Neural progenitor cell (in vitro differentiated cells): ENCODE measurements around the gene MPPED1. TPM values are rescaled to one million over a fixed set of nuclear protein-coding genes. Genes with fewer than 3 reads are reported as not detected.
A peak's percentile ranks its signal among the peaks of the same experiment; 100 is the strongest.

Experiments used
- DNase-seq: peaks from one replicate; pipeline ENCODE4 v3.0.0-alpha.2; 2016; ENCODE audit warnings: low spot score
- H2AFZ ChIP-seq: fragments of 200-600 bp; sonication (generic); replicated peaks from 2 replicates; pipeline ENCODE4 v1.6.1; 2016; ENCODE audit warnings: antibody characterized with exemption
- H3F3A ChIP-seq: fragments of 200-600 bp; sonication (generic); 2 replicates; pipeline ENCODE4 v1.6.1; 2016; ENCODE audit warnings: antibody characterized with exemption, low read depth
- H3K27ac ChIP-seq: fragments of 200-600 bp; sonication (generic); 2 replicates; pipeline ENCODE4 v1.5.1; 2016; ENCODE audit warnings: mild to moderate bottlenecking
- H3K27me3 ChIP-seq: fragments of 200-600 bp; sonication (generic); 2 replicates; pipeline ENCODE4 v1.6.1; 2016; ENCODE audit warnings: mild to moderate bottlenecking, moderate library complexity
- H3K36me3 ChIP-seq: fragments of 200-600 bp; sonication (generic); 2 replicates; pipeline ENCODE4 v1.5.1; 2016
- H3K4me1 ChIP-seq: fragments of 200-600 bp; sonication (generic); 2 replicates; pipeline ENCODE4 v1.6.1; 2016; ENCODE audit warnings: mixed run types
- H3K4me2 ChIP-seq: fragments of 200-600 bp; sonication (generic); 2 replicates; pipeline ENCODE4 v1.6.1; 2016
- H3K4me3 ChIP-seq: fragments of 200-600 bp; sonication (generic); 2 replicates; pipeline ENCODE4 v1.5.1; 2016
- H3K79me2 ChIP-seq: fragments of 200-600 bp; sonication (generic); 2 replicates; pipeline ENCODE4 v1.6.1; 2016; ENCODE audit warnings: low read depth
- H3K9ac ChIP-seq: fragments of 200-600 bp; sonication (generic); 2 replicates; pipeline ENCODE4 v1.6.1; 2016
- H3K9me3 ChIP-seq: fragments of 200-600 bp; sonication (generic); 2 replicates; pipeline ENCODE4 v1.5.1; 2016; ENCODE audit warnings: low read depth
- H4K20me1 ChIP-seq: fragments of 200-600 bp; sonication (generic); 2 replicates; pipeline ENCODE4 v1.6.1; 2016; ENCODE audit warnings: low read depth
- H3K27ac Mint-ChIP-seq: 3 replicates; pipeline ENCODE4 v1.8.0; 2021; ENCODE audit warnings: mixed read lengths
- H3K27me3 Mint-ChIP-seq: 2 replicates; pipeline ENCODE4 v1.8.0; 2022; ENCODE audit warnings: low read depth, mild to moderate bottlenecking, inconsistent platforms, moderate library complexity, mixed read lengths; ENCODE audit not compliant: insufficient read depth
- H3K36me3 Mint-ChIP-seq: 3 replicates; pipeline ENCODE4 v1.8.0; 2021; ENCODE audit warnings: mixed read lengths
- H3K4me1 Mint-ChIP-seq: 3 replicates; pipeline ENCODE4 v1.8.0; 2021; ENCODE audit warnings: mixed read lengths
- H3K4me3 Mint-ChIP-seq: 3 replicates; pipeline ENCODE4 v1.8.0; 2021; ENCODE audit warnings: mild to moderate bottlenecking, moderate library complexity, mixed read lengths
- H3K9me3 Mint-ChIP-seq: 3 replicates; pipeline ENCODE4 v1.8.0; 2020; ENCODE audit warnings: mixed read lengths
- CTCF ChIP-seq: fragments of 200-600 bp; sonication (generic); IDR thresholded peaks from 2 replicates; pipeline ENCODE4 v1.5.1; 2017; ENCODE audit warnings: antibody characterized with exemption, mild to moderate bottlenecking
- EZH2 ChIP-seq: fragments of 200-600 bp; sonication (generic); IDR thresholded peaks from 2 replicates; pipeline ENCODE4 v1.6.1; 2017; ENCODE audit warnings: antibody characterized with exemption, mild to moderate bottlenecking, moderate library complexity
- EZH2phosphoT487 ChIP-seq: fragments of 200-600 bp; sonication (generic); IDR thresholded peaks from 2 replicates; pipeline ENCODE4 v1.6.1; 2017; ENCODE audit warnings: antibody characterized with exemption
- total RNA-seq: library from RNA; depleted of rRNA; stranded (reverse); fragments of >200 nt; gene quantifications from 2 replicates; pipeline ENCODE4 v1.2.3, GENCODE V29; 2015; ENCODE audit warnings: low replicate concordance

The MPPED1 gene
- total RNA-seq, 1 donor from 2014 or later = 2.0 TPM

- no peak overlapping the region for H3K4me3 ChIP-seq
- no peaks in the 10 kb centered on the region for H3K9me3 ChIP-seq
- Mint-ChIP-seq H3K27me3 (peaks cover 7% of the 10 kb centered on the region), H3K4me3 (no peak overlapping the region), H3K36me3 (no peaks in the 10 kb centered on the region), H3K9me3 (no peaks in the 10 kb centered on the region), H3K4me1 (no peaks in the 10 kb centered on the region), H3K27ac (no peak overlapping the region)
- peak overlapping the region; percentile 6 for H3K4me2 ChIP-seq
- H3K79me2 ChIP-seq = no peaks in the 10 kb centered on the region
- DNase-seq = peak; percentile 27
- no peaks in the 10 kb centered on the region for H3K36me3 ChIP-seq
- H4K20me1 ChIP-seq = no peaks in the 10 kb centered on the region
- TF ChIP-seq CTCF (no peak), EZH2 (no peak), EZH2phosphoT487 (no peak)
- H3F3A ChIP-seq = no peaks in the 10 kb centered on the region
- no peak overlapping the region for H3K9ac ChIP-seq
- H3K4me1 ChIP-seq = peaks cover 6% of the 10 kb centered on the region
- H2AFZ ChIP-seq = no peak overlapping the region
- no peak overlapping the region for H3K27ac ChIP-seq
- H3K27me3 ChIP-seq = no peaks in the 10 kb centered on the region
Observed at GRCh38 chr22:43505896-43506295, 94.1 kb downstream of the MPPED1 start.

DNA sequence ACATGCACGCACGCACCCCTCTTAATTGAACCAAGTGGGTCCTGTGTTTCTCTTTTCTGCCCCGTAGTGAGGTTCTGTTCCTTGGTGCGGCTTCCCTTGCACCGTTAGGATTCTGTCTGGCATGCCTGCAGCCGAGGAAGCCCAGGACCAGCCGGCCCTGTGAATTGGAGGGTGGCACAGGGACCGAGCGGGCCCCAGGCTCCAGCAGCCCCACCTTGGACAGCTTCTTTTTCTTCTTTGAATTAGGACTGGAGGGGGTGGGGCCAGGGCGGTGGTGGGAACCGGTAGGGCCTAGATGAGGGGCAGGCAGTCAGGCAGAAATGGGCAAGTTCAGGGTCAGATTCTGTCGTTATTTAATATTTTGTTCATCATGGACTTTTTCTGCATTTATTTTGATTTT lies 94.7 kb downstream of the MPPED1 start:
- no peaks in the 10 kb centered on the region for H3F3A ChIP-seq
- Mint-ChIP-seq H3K9me3 (no peaks in the 10 kb centered on the region), H3K4me3 (no peak overlapping the region), H3K27me3 (peaks cover 7% of the 10 kb centered on the region), H3K4me1 (no peaks in the 10 kb centered on the region), H3K27ac (no peak overlapping the region), H3K36me3 (no peaks in the 10 kb centered on the region)
- no peaks in the 10 kb centered on the region for H3K27me3 ChIP-seq
- peaks cover 6% of the 10 kb centered on the region for H3K4me1 ChIP-seq
- TF ChIP-seq CTCF (no peak), EZH2 (no peak), EZH2phosphoT487 (no peak)
- no peak overlapping the region for H3K9ac ChIP-seq
- no peaks in the 10 kb centered on the region for H4K20me1 ChIP-seq
- H3K36me3 ChIP-seq = no peaks in the 10 kb centered on the region
- no peaks in the 10 kb centered on the region for H3K9me3 ChIP-seq
- no peak overlapping the region for H3K4me3 ChIP-seq
- H2AFZ ChIP-seq = no peak overlapping the region
- no peaks in the 10 kb centered on the region for H3K79me2 ChIP-seq
- peak overlapping the region; percentile 6 for H3K4me2 ChIP-seq
- no peak overlapping the region for H3K27ac ChIP-seq
- DNase-seq = no peak

DNA sequence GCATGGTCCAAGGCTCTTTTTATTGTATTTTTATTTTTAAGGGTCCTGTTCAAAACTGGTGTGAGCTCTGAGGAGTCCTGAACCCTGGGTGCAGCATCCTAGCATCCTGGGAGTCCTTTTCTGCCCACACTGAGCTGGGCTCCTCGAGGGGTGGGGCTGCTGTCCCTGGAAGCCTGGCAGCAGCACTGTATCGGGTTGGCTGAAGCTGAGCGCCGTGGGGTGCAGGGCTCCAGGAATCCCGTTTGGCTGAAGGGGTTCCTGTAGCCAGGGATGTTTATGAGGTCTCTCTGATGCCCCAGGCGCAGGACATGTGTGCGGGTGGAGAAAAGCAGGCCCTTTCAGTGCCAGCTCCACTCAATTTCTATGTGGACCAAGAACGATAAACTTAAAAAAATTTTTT lies 95.4 kb downstream of the MPPED1 start:
- Histone ChIP-seq H3K79me2 (no peaks in the 10 kb centered on the region), H2AFZ (no peak overlapping the region), H3K4me2 (no peak overlapping the region), H4K20me1 (no peaks in the 10 kb centered on the region), H3K9ac (no peak overlapping the region), H3K4me1 (peaks cover 6% of the 10 kb centered on the region), H3K9me3 (no peaks in the 10 kb centered on the region), H3K4me3 (no peak overlapping the region), H3K27ac (no peak overlapping the region), H3F3A (no peaks in the 10 kb centered on the region), H3K27me3 (no peaks in the 10 kb centered on the region), H3K36me3 (no peaks in the 10 kb centered on the region)
- no peak for TF ChIP-seq CTCF
- no peak for TF ChIP-seq EZH2phosphoT487
- TF ChIP-seq EZH2 = no peak
- Mint-ChIP-seq H3K4me3 (no peak overlapping the region), H3K36me3 (no peaks in the 10 kb centered on the region), H3K4me1 (no peaks in the 10 kb centered on the region), H3K9me3 (no peaks in the 10 kb centered on the region), H3K27me3 (peaks cover 7% of the 10 kb centered on the region), H3K27ac (no peak overlapping the region)
- DNase-seq = no peak

DNA sequence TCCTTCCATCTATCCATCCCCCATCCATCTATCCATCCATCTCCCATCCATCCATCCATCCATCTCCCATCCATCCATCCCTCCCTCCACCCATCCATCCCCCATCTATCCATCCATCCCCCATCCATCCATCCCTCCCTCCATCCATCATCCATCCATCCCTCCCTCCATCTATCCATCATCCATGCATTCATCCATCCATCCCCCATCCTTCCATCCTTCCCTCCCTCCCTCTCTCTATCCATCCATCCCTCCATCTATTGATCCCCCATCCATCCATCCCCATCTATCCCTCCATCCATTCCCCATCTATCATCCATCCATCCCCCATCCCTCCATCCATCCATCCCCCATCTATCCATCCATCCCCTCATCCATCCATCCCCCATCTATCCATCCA lies 96.7 kb downstream of the MPPED1 start:
- Mint-ChIP-seq H3K27me3 (peaks cover 4% of the 10 kb centered on the region), H3K4me3 (no peak overlapping the region), H3K36me3 (no peaks in the 10 kb centered on the region), H3K4me1 (no peaks in the 10 kb centered on the region), H3K9me3 (peaks cover 2% of the 10 kb centered on the region), H3K27ac (no peak overlapping the region)
- no peaks in the 10 kb centered on the region for H3K36me3 ChIP-seq
- no peak overlapping the region for H3K4me3 ChIP-seq
- peaks cover 6% of the 10 kb centered on the region for H3K4me1 ChIP-seq
- no peak overlapping the region for H2AFZ ChIP-seq
- H3K79me2 ChIP-seq = no peaks in the 10 kb centered on the region
- no peaks in the 10 kb centered on the region for H3K27me3 ChIP-seq
- no peaks in the 10 kb centered on the region for H4K20me1 ChIP-seq
- no peak for TF ChIP-seq CTCF
- TF ChIP-seq EZH2 = no peak
- TF ChIP-seq EZH2phosphoT487 = no peak
- H3K4me2 ChIP-seq = no peak overlapping the region
- H3F3A ChIP-seq = no peaks in the 10 kb centered on the region
- no peak overlapping the region for H3K27ac ChIP-seq
- H3K9ac ChIP-seq = no peak overlapping the region
- no peak for DNase-seq
- no peaks in the 10 kb centered on the region for H3K9me3 ChIP-seq
